Sigmoid colon (tissue), 4 donors: ENCODE results near the gene UBE2QL1.

Experiments used
- CTCF ChIP-seq, 4 experiments: fragments of 450-650 bp in 3 of 4; fragments of 200-600 bp in 1 of 4; IDR thresholded peaks; one replicate each; pipeline ENCODE4 v1.5.1; 2016 to 2019; ENCODE audit warnings: antibody characterized with exemption in 4 of 4, mild to moderate bottlenecking in 3 of 4, moderate library complexity in 2 of 4
- EP300 ChIP-seq, 4 donors: sonication (generic); formaldehyde crosslinking; IDR thresholded peaks; one replicate each; pipeline ENCODE4 v1.6.1; 2017; ENCODE audit warnings: antibody characterized with exemption in 4 of 4
- POLR2AphosphoS5 ChIP-seq, 4 donors: sonication (generic); formaldehyde crosslinking; IDR thresholded peaks; one replicate each; pipeline ENCODE4 v1.6.1; 2017; ENCODE audit warnings: antibody characterized with exemption in 4 of 4

- TF ChIP-seq CTCF (IDR thresholded peaks at IDR 0.05) (no peak), EP300 (IDR thresholded peaks at IDR 0.05) (no peak), POLR2AphosphoS5 (IDR thresholded peaks at IDR 0.05) (no peak)
Observed at GRCh38 chr5:6424110-6424659, 24.5 kb upstream of the UBE2QL1 start.
